Stimulated activated naive B cell treated with anti-CD40 and anti-IgM and Interleukin-4, amounts not matched to agents 10 μg/mL and 1 μg/mL and 100 μg/mL, for 72 hours (primary cell): ENCODE results near the gene ZKSCAN4.

ENCODE experiments used
- ATAC-seq, 2 donors: fragments of 150-1000 bp; cut with Tn5 transposase; replicated peaks; 2 replicates each; pipeline ENCODE4 v1.10.0; 2021; ENCODE audit warnings: moderate library complexity in 1 of 2
- DNase-seq: peaks from one replicate; pipeline ENCODE4 v3.0.0; 2021
- H3K27ac Mint-ChIP-seq: one replicate; pipeline ENCODE4 v1.8.0; 2022; ENCODE audit warnings: mild to moderate bottlenecking, mixed read lengths
- H3K27me3 Mint-ChIP-seq, 2 donors: one replicate each; pipeline ENCODE4 v1.8.0; 2022; ENCODE audit warnings: mixed read lengths in 2 of 2
- H3K36me3 Mint-ChIP-seq, 2 donors: one replicate each; pipeline ENCODE4 v1.8.0; 2022; ENCODE audit warnings: mixed read lengths in 2 of 2, mild to moderate bottlenecking in 1 of 2
- H3K4me1 Mint-ChIP-seq, 2 donors: one replicate each; pipeline ENCODE4 v1.8.0; 2022; ENCODE audit warnings: mixed read lengths in 2 of 2, mild to moderate bottlenecking in 1 of 2
- H3K4me3 Mint-ChIP-seq, 2 donors: one replicate each; pipeline ENCODE4 v1.8.0; 2022; ENCODE audit warnings: mild to moderate bottlenecking in 2 of 2, mixed read lengths in 2 of 2, moderate library complexity in 1 of 2
- H3K9me3 Mint-ChIP-seq, 2 donors: one replicate each; pipeline ENCODE4 v1.8.0; 2022; ENCODE audit warnings: mixed read lengths in 2 of 2, mild to moderate bottlenecking in 1 of 2

The ZKSCAN4 gene

GRCh38 chr6:28264834-28265401, 12.8 kb upstream of the ZKSCAN4 start:
- no peak for ATAC-seq
- peaks cover 0 to 5% of the 10 kb centered on the region in 2 donors for H3K4me1 Mint-ChIP-seq
- H3K4me3 Mint-ChIP-seq, result no peak overlapping the region
- DNase-seq, result no peak
- no peaks in the 10 kb centered on the region for H3K27me3 Mint-ChIP-seq
- H3K36me3 Mint-ChIP-seq, result peaks cover 0 to 3% of the 10 kb centered on the region in 2 donors
- peaks cover 0 to 2% of the 10 kb centered on the region in 2 donors for H3K9me3 Mint-ChIP-seq
- H3K27ac Mint-ChIP-seq, result no peak overlapping the region

- Mint-ChIP-seq H3K4me1 (peaks cover 3 to 7% of the 10 kb centered on the region in 2 donors), H3K27ac (no peak overlapping the region), H3K4me3 (no peak overlapping the region), H3K9me3 (peaks cover 0 to 5% of the 10 kb centered on the region in 2 donors), H3K36me3 (peaks cover 4 to 9% of the 10 kb centered on the region in 2 donors), H3K27me3 (peaks cover 0 to 4% of the 10 kb centered on the region in 2 donors)
- ATAC-seq (no peak), DNase-seq (no peak)
Observed at GRCh38 chr6:28263922-28264321, 11.9 kb upstream of the ZKSCAN4 start.

GRCh38 chr6:28258877-28259777, 7.1 kb upstream of the ZKSCAN4 start, which contains the start of gene NKAPL:
Gene NKAPL (plus strand): TSS chr6:28259297. CDS start chr6:28259372, 75 bp downstream.
- Mint-ChIP-seq H3K9me3 (peaks cover 3 to 12% of the 10 kb centered on the region in 2 donors), H3K27me3 (peaks cover 0 to 12% of the 10 kb centered on the region in 2 donors), H3K4me1 (peaks cover 3 to 12% of the 10 kb centered on the region in 2 donors), H3K27ac (peak within 1 kb of the TSS; percentile 91), H3K4me3 (peak within 1 kb of the TSS; percentile 72 to 83), H3K36me3 (peaks cover 6 to 13% of the 10 kb centered on the region in 2 donors)
- peak; percentile 62 for DNase-seq
- peak; percentile 76 to 83 for ATAC-seq

- no peak for ATAC-seq
- peaks cover 6 to 14% of the 10 kb centered on the region in 2 donors for H3K36me3 Mint-ChIP-seq
- DNase-seq, result no peak
- H3K4me3 Mint-ChIP-seq, result no peak overlapping the region
- peaks cover 8 to 20% of the 10 kb centered on the region in 2 donors for H3K4me1 Mint-ChIP-seq
- H3K9me3 Mint-ChIP-seq, result peaks cover 3 to 12% of the 10 kb centered on the region in 2 donors
- H3K27ac Mint-ChIP-seq, result no peak overlapping the region
- peaks cover 0 to 12% of the 10 kb centered on the region in 2 donors for H3K27me3 Mint-ChIP-seq
Observed at GRCh38 chr6:28257042-28257441, 5.0 kb upstream of the ZKSCAN4 start.

- ATAC-seq, result peak; percentile 32 to 51
- H3K9me3 Mint-ChIP-seq, result peaks cover 3 to 7% of the 10 kb centered on the region in 2 donors
- no peak overlapping the region for H3K4me3 Mint-ChIP-seq
- H3K27ac Mint-ChIP-seq, result no peak overlapping the region
- peaks cover 0 to 7% of the 10 kb centered on the region in 2 donors for H3K27me3 Mint-ChIP-seq
- H3K36me3 Mint-ChIP-seq, result peaks cover 11 to 12% of the 10 kb centered on the region in 2 donors
- H3K4me1 Mint-ChIP-seq, result peaks cover 13 to 32% of the 10 kb centered on the region in 2 donors
- no peak for DNase-seq
Observed at GRCh38 chr6:28254121-28254519, 2.1 kb upstream of the ZKSCAN4 start.

GRCh38 chr6:28251661-28252008, 434 bp downstream of the ZKSCAN4 start:
- no peaks in the 10 kb centered on the region for H3K27me3 Mint-ChIP-seq
- peaks cover 26 to 28% of the 10 kb centered on the region in 2 donors for H3K36me3 Mint-ChIP-seq
- H3K27ac Mint-ChIP-seq, result peak overlapping the region; percentile 94
- peak overlapping the region; percentile 99 for H3K4me3 Mint-ChIP-seq
- H3K4me1 Mint-ChIP-seq, result peaks cover 12 to 29% of the 10 kb centered on the region in 2 donors
- H3K9me3 Mint-ChIP-seq, result no peaks in the 10 kb centered on the region
- peak; percentile 66 to 69 for ATAC-seq
- DNase-seq, result peak; percentile 16

GRCh38 chr6:28250747-28251146, 1.3 kb downstream of the ZKSCAN4 start:
- peaks cover 34% of the 10 kb centered on the region in 2 donors for H3K36me3 Mint-ChIP-seq

GRCh38 chr6:28248916-28249315, 3.2 kb downstream of the ZKSCAN4 start:
- Mint-ChIP-seq H3K36me3 (peaks cover 46 to 52% of the 10 kb centered on the region in 2 donors), H3K4me1 (peaks cover 14 to 29% of the 10 kb centered on the region in 2 donors), H3K9me3 (no peaks in the 10 kb centered on the region), H3K4me3 (no peak overlapping the region), H3K27me3 (no peaks in the 10 kb centered on the region), H3K27ac (no peak overlapping the region)
- ATAC-seq (no peak), DNase-seq (no peak)

More at GRCh38 chr6:28250747-28251146, 1.3 kb downstream of the ZKSCAN4 start:
- H3K27me3 Mint-ChIP-seq, result no peaks in the 10 kb centered on the region
- DNase-seq (no peak), ATAC-seq (no peak)
- peak overlapping the region; percentile 62 for H3K4me3 Mint-ChIP-seq
- H3K4me1 Mint-ChIP-seq, result peaks cover 12 to 29% of the 10 kb centered on the region in 2 donors
- H3K27ac Mint-ChIP-seq, result no peak overlapping the region
- H3K9me3 Mint-ChIP-seq, result no peaks in the 10 kb centered on the region

- Mint-ChIP-seq H3K4me3 (no peak overlapping the region), H3K4me1 (peaks cover 12 to 19% of the 10 kb centered on the region in 2 donors), H3K27ac (no peak overlapping the region), H3K36me3 (peaks cover 46 to 59% of the 10 kb centered on the region in 2 donors), H3K27me3 (no peaks in the 10 kb centered on the region), H3K9me3 (no peaks in the 10 kb centered on the region)
- no peak for DNase-seq
- no peak for ATAC-seq
Observed at GRCh38 chr6:28245206-28245941, 6.7 kb downstream of the ZKSCAN4 start.

GRCh38 chr6:28243946-28244345, 8.1 kb downstream of the ZKSCAN4 start:
- Mint-ChIP-seq H3K4me3 (no peak overlapping the region), H3K4me1 (peaks cover 10 to 13% of the 10 kb centered on the region in 2 donors), H3K27ac (no peak overlapping the region), H3K27me3 (no peaks in the 10 kb centered on the region), H3K36me3 (peaks cover 43 to 69% of the 10 kb centered on the region in 2 donors), H3K9me3 (no peaks in the 10 kb centered on the region)
- ATAC-seq, result no peak
- DNase-seq, result no peak

GRCh38 chr6:28240471-28240870, 11.6 kb downstream of the ZKSCAN4 start:
- no peak for DNase-seq
- no peak for ATAC-seq
- Mint-ChIP-seq H3K4me1 (peaks cover 11 to 14% of the 10 kb centered on the region in 2 donors), H3K27me3 (no peaks in the 10 kb centered on the region), H3K27ac (no peak overlapping the region), H3K36me3 (peaks cover 27 to 60% of the 10 kb centered on the region in 2 donors), H3K9me3 (peaks cover 0 to 2% of the 10 kb centered on the region in 2 donors), H3K4me3 (no peak overlapping the region)

- Mint-ChIP-seq H3K9me3 (peaks cover 0 to 2% of the 10 kb centered on the region in 2 donors), H3K27me3 (no peaks in the 10 kb centered on the region), H3K36me3 (peaks cover 29 to 59% of the 10 kb centered on the region in 2 donors), H3K4me1 (peaks cover 9 to 14% of the 10 kb centered on the region in 2 donors), H3K4me3 (no peak overlapping the region), H3K27ac (no peak overlapping the region)
- ATAC-seq, result no peak
- no peak for DNase-seq
Observed at GRCh38 chr6:28239636-28240035, 12.4 kb downstream of the ZKSCAN4 start.

- H3K36me3 Mint-ChIP-seq, result peaks cover 45 to 72% of the 10 kb centered on the region in 2 donors
- no peak for ATAC-seq
- peaks cover 2 to 6% of the 10 kb centered on the region in 2 donors for H3K4me1 Mint-ChIP-seq
- H3K27me3 Mint-ChIP-seq, result no peaks in the 10 kb centered on the region
- DNase-seq, result no peak
- H3K27ac Mint-ChIP-seq, result no peak overlapping the region
- H3K9me3 Mint-ChIP-seq, result peaks cover 4 to 6% of the 10 kb centered on the region in 2 donors
- H3K4me3 Mint-ChIP-seq, result no peak overlapping the region
Observed at GRCh38 chr6:28235912-28236452, 16.1 kb downstream of the ZKSCAN4 start.

- ATAC-seq (no peak), DNase-seq (no peak)
- Mint-ChIP-seq H3K36me3 (peaks cover 59 to 78% of the 10 kb centered on the region in 2 donors), H3K4me1 (peaks cover 5 to 7% of the 10 kb centered on the region in 2 donors), H3K27ac (no peak overlapping the region), H3K27me3 (no peaks in the 10 kb centered on the region), H3K4me3 (no peak overlapping the region), H3K9me3 (peaks cover 2 to 6% of the 10 kb centered on the region in 2 donors)
Observed at GRCh38 chr6:28232785-28233184, 19.3 kb downstream of the ZKSCAN4 start.
